ENCODE results near the gene SPATA31A5.
"Not testable (repeated sequence)": the region's sequence is repeated elsewhere in the genome, so short reads cannot be mapped to it uniquely, and the experiment has no call there.

Gene SPATA31A5

DNA sequence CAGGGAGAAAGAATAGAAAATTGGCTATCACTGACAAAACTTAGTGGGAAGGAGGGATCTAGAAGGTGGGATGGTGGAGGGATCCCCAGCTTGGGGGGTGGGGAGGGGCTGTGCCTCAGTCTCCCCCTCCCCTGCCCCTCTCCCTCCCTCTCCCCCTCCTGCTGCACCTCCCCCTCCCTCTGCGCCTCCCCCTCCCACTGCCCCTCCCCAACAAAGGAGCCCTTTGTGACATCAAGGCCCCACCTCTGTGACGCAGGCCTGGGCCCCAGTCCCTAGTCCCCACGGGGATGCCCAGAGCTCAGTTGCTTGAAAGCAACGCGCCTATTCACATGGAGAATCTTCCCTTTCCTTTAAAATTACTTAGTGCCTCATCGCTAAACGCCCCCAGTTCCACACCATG lies at the start of gene SPATA31A5:
Gene SPATA31A5, plus strand, starts transcription at position 301 of the 400 bp plus-strand sequence. Its CDS starts 29 bp downstream, at position 330.
- not testable (repeated sequence) for DNase-seq (ENCODE audit: low read depth in 2 of 2)

DNA sequence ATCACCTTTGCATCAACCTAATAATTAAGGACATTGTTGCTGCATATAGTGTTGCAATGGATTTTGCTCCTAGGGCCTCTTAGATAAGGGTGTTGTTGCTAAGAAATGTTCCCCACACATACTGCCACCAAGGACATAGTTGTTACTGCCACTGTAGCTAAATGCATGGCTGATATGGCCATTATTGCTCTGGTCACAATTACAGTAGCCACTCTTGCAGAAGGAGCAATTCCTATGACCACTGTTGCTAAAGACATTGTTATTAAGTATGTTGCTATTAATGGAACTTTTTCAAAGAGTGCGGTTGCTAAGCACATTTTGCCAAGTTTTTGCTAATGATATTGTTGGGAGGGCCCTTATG lies 48.8 kb downstream of the SPATA31A5 start:
- not testable (repeated sequence) for DNase-seq (ENCODE audit: low read depth in 2 of 2)

DNA sequence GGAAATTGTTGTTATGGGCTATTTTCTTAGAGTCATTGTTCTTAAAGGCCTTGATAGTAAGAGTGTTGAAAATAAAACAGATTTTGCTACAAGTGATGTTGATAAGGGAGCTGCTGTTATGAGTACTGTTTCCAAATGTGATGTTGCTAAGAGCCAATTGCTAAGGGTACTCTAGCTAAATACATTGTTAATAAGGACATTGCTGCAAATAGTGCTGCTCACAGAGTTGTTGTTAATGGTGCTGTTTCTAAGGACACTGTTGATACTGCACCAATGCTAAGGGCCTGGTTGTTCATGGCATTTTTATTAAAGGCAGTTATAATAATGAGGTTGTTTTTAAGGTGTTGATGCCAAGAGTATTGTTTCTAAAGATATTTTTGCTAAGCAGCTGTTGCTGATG lies 52.2 kb downstream of the SPATA31A5 start:
- DNase-seq (ENCODE audit: low read depth in 2 of 2), result not testable (repeated sequence)

Data from stimulated activated CD4-positive, alpha-beta T cell treated with anti-CD3 and anti-CD28 coated beads, Interleukin-15, amount 100 ng/mL, for 48 hours (primary cell).